ENCODE results near the gene GEN1. TPM values are rescaled to one million over a fixed set of nuclear protein-coding genes. Genes with fewer than 3 reads are reported as not detected.

Gene GEN1
- total and polyA plus RNA-seq, 2 of the 4 experiments (the other 2 are of a cell fraction), result 7.9 to 8.3 TPM

- dilution Hi-C loops (cut with HindIII; ENCODE audit: low sequenced_read_pairs, unreplicated experiment) (no loop called here), in situ Hi-C loops (cut with MboI; ENCODE audit: low sequenced_read_pairs) (no loop called here), intact Hi-C loops (cut with micrococcal nuclease) (no loop called here)
- WGBS, 2 experiments (ENCODE audit: extremely low coverage in 2 of 2, insufficient read length in 1 of 2), result no CpG with 5 or more reads among the region's 1 CpG
- Histone ChIP-seq H2BK15ac (ENCODE audit: low read depth, low read length) (no peak overlapping the region), H3K9me1 (ENCODE audit: insufficient read depth, low read length) (no peaks in the 10 kb centered on the region; the same call in 1 of the 2 replicates), H3K4ac (ENCODE audit: low read depth, low read length) (no peak overlapping the region), H2AK5ac (ENCODE audit: low read depth, low read length) (no peak overlapping the region), H3K4me3 (ENCODE audit: insufficient read depth, low read depth, low read length) (no peak overlapping the region), H3K36me3 (ENCODE audit: control insufficient read depth, insufficient read depth, low read length) (no peaks in the 10 kb centered on the region; the same call in 1 of the 2 replicates), H3K9me3 (ENCODE audit: control insufficient read depth, insufficient read depth, low read length) (no peaks in the 10 kb centered on the region), H3K9ac (ENCODE audit: low read depth, low read length) (no peak overlapping the region), H2BK5ac (ENCODE audit: low read depth, low read length, poor library complexity, severe bottlenecking) (no peak overlapping the region), H3K23ac (ENCODE audit: low read depth, low read length) (no peak overlapping the region), H4K8ac (ENCODE audit: low read depth in 2 of 2, low read length in 2 of 2) (no peak overlapping the region), H2AFZ (replicated peaks; ENCODE audit: low read length, poor library complexity) (no peak overlapping the region), H4K91ac (ENCODE audit: insufficient read depth, low read depth, low read length) (no peak overlapping the region), H3K27ac (ENCODE audit: insufficient read depth, low read length) (no peak overlapping the region), H3K79me1 (ENCODE audit: low read depth in 1 of 2, low read length in 2 of 2) (peaks cover 8 to 13% of the 10 kb centered on the region in 2 experiments; a peak in 3 of 4 replicates), H4K5ac (ENCODE audit: low read depth, low read length) (no peak overlapping the region), H3K56ac (ENCODE audit: extremely low read depth, insufficient read depth, low read length) (no peak overlapping the region), H2AK9ac (replicated peaks; ENCODE audit: low read depth, low read length, poor library complexity) (no peak overlapping the region), H3K4me1 (ENCODE audit: control insufficient read depth, insufficient read depth, low read length) (no peaks in the 10 kb centered on the region), H2BK120ac (ENCODE audit: low read depth, low read length) (no peak overlapping the region), H2BK20ac (ENCODE audit: low read depth, low read length) (no peak overlapping the region), H3K18ac (ENCODE audit: low read depth, low read length) (no peak overlapping the region), H3K14ac (replicated peaks; ENCODE audit: low read depth, low read length) (no peak overlapping the region), H3K27me3 (ENCODE audit: control insufficient read depth, insufficient read depth, low read length) (no peaks in the 10 kb centered on the region), H3K4me2 (ENCODE audit: low read depth, low read length) (no peak overlapping the region), H4K20me1 (ENCODE audit: insufficient read depth, low read length) (no peaks in the 10 kb centered on the region)
- DNase-seq (no peak), ATAC-seq (ENCODE audit: low read depth) (no peak)
- peak; percentile 72 for TF ChIP-seq CEBPB (IDR thresholded peaks at IDR 0.05; ENCODE audit: low read depth, low read length)
- TF ChIP-seq CHD1 (IDR thresholded peaks at IDR 0.05; ENCODE audit: low read depth, low read length), result no peak
- ChIA-PET POLR2A (ENCODE audit: unreplicated experiment) (no interaction called here), CTCF (interaction anchor here (0.6 kb wide), 1 partner anchor 51 kb away, joined by 4 read pairs; no protein-coding TSS in a partner anchor)
- no TSS peak for BruUV-seq (replicated peaks)
Measured at GRCh38 chr2:17762451-17762850, 8.5 kb downstream of the GEN1 start.
